H1 (cell line): ENCODE measurements around the gene ZFP1. TPM values are rescaled to one million over a fixed set of nuclear protein-coding genes. Genes with fewer than 3 reads are reported as not detected.

Experiments
- CTCF ChIA-PET: fragments of 300-600 bp; sonication (Branson Sonifier 250); formaldehyde crosslinking; loops from one replicate; lab custom pipeline; 2021; ENCODE audit not compliant: partially characterized antibody; lab: Charles Lee
- POLR2A ChIA-PET: fragments of 300-600 bp; sonication (Branson Sonifier 250); formaldehyde crosslinking; loops from one replicate; lab custom pipeline; 2021; ENCODE audit warnings: inconsistent platforms; ENCODE audit not compliant: partially characterized antibody; lab: Charles Lee
- DNase-seq, 2 experiments: peaks; one replicate each; pipeline versions ENCODE4 v3.0.0 to v3.0.0-alpha.2; 2010 to 2022; ENCODE audit warnings: low spot score in 2 of 2, low read depth in 1 of 2, mixed read lengths in 1 of 2
- FAIRE-seq: peaks from 2 replicates; lab custom pipeline; 2011; peaks lifted over from hg19 to GRCh38; lab: Jason Lieb, UNC
- H2AFZ ChIP-seq: 2 replicates; pipeline ENCODE4 v1.8.1; 2012; ENCODE audit warnings: low read length, inconsistent platforms
- H2AK5ac ChIP-seq: 2 replicates; pipeline ENCODE4 v1.6.1; 2013; ENCODE audit warnings: low read depth, low read length
- H2BK120ac ChIP-seq: replicated peaks from 2 replicates; pipeline ENCODE3; 2013; ENCODE audit warnings: low read depth, low read length, inconsistent platforms
- H2BK12ac ChIP-seq: 2 replicates; pipeline ENCODE4 v1.6.1; 2013; ENCODE audit warnings: low read depth, low read length
- H2BK15ac ChIP-seq: 2 replicates; pipeline ENCODE4 v1.6.1; 2013; ENCODE audit warnings: low read length
- H2BK20ac ChIP-seq: 2 replicates; pipeline ENCODE4 v1.6.1; 2013; ENCODE audit warnings: low read length
- H2BK5ac ChIP-seq: 2 replicates; pipeline ENCODE4 v1.6.1; 2013; ENCODE audit warnings: low read depth, low read length
- H3K14ac ChIP-seq: 2 replicates; pipeline ENCODE4 v1.6.1; 2013; ENCODE audit warnings: inconsistent platforms; ENCODE audit not compliant: insufficient read length
- H3K18ac ChIP-seq: 2 replicates; pipeline ENCODE4 v1.6.1; 2013; ENCODE audit warnings: low read length; ENCODE audit errors: extremely low read depth
- H3K23ac ChIP-seq: 2 replicates; pipeline ENCODE4 v1.6.1; 2013; ENCODE audit warnings: inconsistent platforms; ENCODE audit not compliant: insufficient read length
- H3K23me2 ChIP-seq: 2 replicates; pipeline ENCODE4 v1.6.1; 2013; ENCODE audit warnings: low read depth, low read length
- H3K27ac ChIP-seq: 2 replicates; pipeline ENCODE4 v1.6.1; 2011; ENCODE audit warnings: low read depth, low read length, inconsistent platforms
- H3K27me3 ChIP-seq, 4 experiments: replicated peaks in 1 of 4; 1 replicate in 1 of 4; 2 replicates in 3 of 4; pipeline versions ENCODE4 v1.6.1 to v1.8.1; 2011 to 2013; ENCODE audit warnings: low read length in 3 of 4, mild to moderate bottlenecking in 3 of 4, inconsistent platforms in 2 of 4, mixed read lengths in 2 of 4, moderate library complexity in 1 of 4; ENCODE audit not compliant: control insufficient read depth in 3 of 4, insufficient read depth in 3 of 4; ENCODE audit errors: extremely low read depth in 1 of 4
- H3K36me3 ChIP-seq, 4 experiments: 2 replicates each; pipeline versions ENCODE4 v1.6.1 to v1.8.1; 2011 to 2013; ENCODE audit warnings: mild to moderate bottlenecking in 4 of 4, low read length in 3 of 4, moderate library complexity in 2 of 4, control low read depth in 1 of 4, inconsistent platforms in 1 of 4; ENCODE audit not compliant: insufficient read depth in 4 of 4, control insufficient read depth in 2 of 4
- H3K4ac ChIP-seq: replicated peaks from 2 replicates; pipeline ENCODE3; 2013; ENCODE audit warnings: low read length, low read depth, mixed read lengths, inconsistent platforms; ENCODE audit not compliant: insufficient read length
- H3K4me1 ChIP-seq, 4 experiments: replicated peaks in 1 of 4; 1 replicate in 1 of 4; 2 replicates in 3 of 4; pipeline versions ENCODE4 v1.6.1 to v1.8.1; 2011 to 2013; ENCODE audit warnings: low read length in 3 of 4, inconsistent platforms in 2 of 4, mixed read lengths in 1 of 4; ENCODE audit not compliant: insufficient read depth in 4 of 4, control insufficient read depth in 3 of 4
- H3K4me2 ChIP-seq, 2 experiments: 2 replicates each; pipeline versions ENCODE4 v1.6.1 to v1.8.1; 2011 to 2013; ENCODE audit warnings: low read depth in 2 of 2, low read length in 2 of 2, control low read depth in 1 of 2, inconsistent platforms in 1 of 2, mild to moderate bottlenecking in 1 of 2; ENCODE audit not compliant: insufficient read depth in 1 of 2
- H3K4me3 ChIP-seq, 4 experiments: fragments of 200-600, 300-600 bp in 1 of 4; sonication (generic), shearing (Covaris generic), sonication (Bioruptor Twin) in 1 of 4; 2 replicates each; pipeline versions ENCODE4 v1.5.1 to v1.8.1; 2011 to 2016; ENCODE audit warnings: low read length in 4 of 4, low read depth in 3 of 4, control low read depth in 2 of 4, inconsistent platforms in 2 of 4, mild to moderate bottlenecking in 2 of 4, mixed read lengths in 1 of 4, moderate library complexity in 1 of 4; ENCODE audit not compliant: insufficient read depth in 2 of 4; ENCODE audit errors: extremely low read depth in 1 of 4
- H3K56ac ChIP-seq: replicated peaks from 2 replicates; pipeline ENCODE3; 2013; ENCODE audit warnings: low read depth, mild to moderate bottlenecking, mixed read lengths, low read length, inconsistent platforms; ENCODE audit not compliant: insufficient read length
- H3K79me1 ChIP-seq: 2 replicates; pipeline ENCODE4 v1.6.1; 2013; ENCODE audit warnings: low read depth, low read length, control low read depth
- H3K79me2 ChIP-seq, 2 experiments: 2 replicates each; pipeline versions ENCODE4 v1.6.1 to v1.8.1; 2012 to 2013; ENCODE audit warnings: low read length in 2 of 2, mild to moderate bottlenecking in 2 of 2, inconsistent platforms in 1 of 2; ENCODE audit not compliant: insufficient read depth in 2 of 2, control insufficient read depth in 1 of 2
- H3K9ac ChIP-seq, 4 experiments: replicated peaks in 1 of 4; 1 replicate in 1 of 4; 2 replicates in 3 of 4; pipeline versions ENCODE4 v1.6.1 to v1.8.1; 2011 to 2013; ENCODE audit warnings: low read depth in 3 of 4, low read length in 3 of 4, control low read depth in 2 of 4, mild to moderate bottlenecking in 2 of 4, moderate library complexity in 2 of 4, inconsistent platforms in 1 of 4; ENCODE audit errors: extremely low read depth in 1 of 4
- H3K9me3 ChIP-seq, 2 experiments: 2 replicates each; pipeline versions ENCODE4 v1.6.1 to v1.8.1; 2012 to 2013; ENCODE audit warnings: mild to moderate bottlenecking in 2 of 2, moderate library complexity in 2 of 2, control low read depth in 1 of 2, inconsistent platforms in 1 of 2, low read depth in 1 of 2, low read length in 1 of 2, mixed read lengths in 1 of 2; ENCODE audit not compliant: insufficient read depth in 2 of 2
- H4K20me1 ChIP-seq, 2 experiments: replicated peaks in 1 of 2; 2 replicates each; pipeline versions ENCODE3 to v1.8.1; 2011 to 2013; ENCODE audit warnings: inconsistent platforms in 2 of 2, low read length in 2 of 2, mild to moderate bottlenecking in 1 of 2; ENCODE audit not compliant: insufficient read depth in 2 of 2, control insufficient read depth in 1 of 2
- H4K5ac ChIP-seq: 2 replicates; pipeline ENCODE4 v1.6.1; 2013; ENCODE audit warnings: low read length, low read depth, mixed read lengths, inconsistent platforms; ENCODE audit not compliant: insufficient read length
- H4K8ac ChIP-seq: 2 replicates; pipeline ENCODE4 v1.8.0; 2013; ENCODE audit warnings: mild to moderate bottlenecking, moderate library complexity, low read length, inconsistent platforms; ENCODE audit not compliant: insufficient read depth; ENCODE audit errors: extremely low read depth
- H4K91ac ChIP-seq: replicated peaks from 2 replicates; pipeline ENCODE3; 2013; ENCODE audit warnings: low read length, mixed read lengths, inconsistent platforms; ENCODE audit not compliant: insufficient read length
- ASH2L ChIP-seq: fragments of 200-600, 300-600 bp; sonication (generic); IDR thresholded peaks from one replicate; pipeline ENCODE4 v1.7.1; 2017; ENCODE audit warnings: low read length
- BCL11A ChIP-seq, 2 experiments: IDR thresholded peaks; one replicate each; pipeline ENCODE4 v1.6.1; 2011; ENCODE audit warnings: low read depth in 2 of 2, low read length in 2 of 2, mild to moderate bottlenecking in 2 of 2
- CTBP2 ChIP-seq: IDR thresholded peaks from 2 replicates; pipeline ENCODE4 v1.7.0; 2011; ENCODE audit warnings: borderline replicate concordance, mild to moderate bottlenecking, moderate library complexity, mixed read lengths, low read length; ENCODE audit not compliant: insufficient read depth, insufficient read length
- EGR1 ChIP-seq: IDR thresholded peaks from 2 replicates; pipeline ENCODE4 v1.6.1; 2011; ENCODE audit warnings: low read depth, low read length, borderline replicate concordance
- MAFK ChIP-seq: IDR thresholded peaks from 2 replicates; pipeline ENCODE4 v1.6.1; 2012; ENCODE audit warnings: low read depth, mild to moderate bottlenecking, improper control_type of control experiment, low read length
- NANOG ChIP-seq: IDR thresholded peaks from 2 replicates; pipeline ENCODE4 v1.6.1; 2011; ENCODE audit warnings: low read length, low read depth, mild to moderate bottlenecking, inconsistent platforms; ENCODE audit not compliant: insufficient read depth, poor library complexity, severe bottlenecking
- NRF1 ChIP-seq: IDR thresholded peaks from 2 replicates; pipeline ENCODE4 v1.6.1; 2011; ENCODE audit warnings: mild to moderate bottlenecking, low read depth, low read length, improper control_type of control experiment
- PHF8 ChIP-seq: fragments of 200-600 bp; sonication (generic); conservative IDR thresholded peaks from 2 replicates; pipeline ENCODE4 v1.7.1; 2012; ENCODE audit warnings: low read depth, mild to moderate bottlenecking, inconsistent platforms, low read length, moderate library complexity
- POLR2A ChIP-seq, 2 experiments: IDR thresholded peaks; 1 replicate in 1 of 2; 2 replicates in 1 of 2; pipeline ENCODE4 v1.6.1; 2011; ENCODE audit warnings: low read depth in 2 of 2, low read length in 2 of 2, mild to moderate bottlenecking in 2 of 2; ENCODE audit errors: control extremely low read depth in 1 of 2
- POLR2AphosphoS5 ChIP-seq: IDR thresholded peaks from 2 replicates; pipeline ENCODE4 v1.6.1; 2011; ENCODE audit warnings: low read depth, low read length
- SRF ChIP-seq: IDR thresholded peaks from 2 replicates; pipeline ENCODE4 v1.6.1; 2011; ENCODE audit warnings: mild to moderate bottlenecking, low read depth, low read length, moderate library complexity
- TBP ChIP-seq: IDR thresholded peaks from 2 replicates; pipeline ENCODE4 v1.6.1; 2011; ENCODE audit warnings: low read depth, low read length, improper control_type of control experiment
- ZNF274 ChIP-seq: IDR thresholded peaks from 2 replicates; pipeline ENCODE4 v1.7.0; 2012; ENCODE audit warnings: low read length, borderline replicate concordance; ENCODE audit errors: extremely low read depth
- WGBS, 2 experiments: shearing (Covaris generic) in 1 of 2; methylation state at CpG; one replicate each; pipeline versions ENCODE4 v1.1.6 to v1.1.7; 2013 to 2015; ENCODE audit warnings: low lambda C conversion rate in 2 of 2, mixed read lengths in 2 of 2, inconsistent platforms in 1 of 2, low coverage in 1 of 2, missing lambda C conversion rate in 1 of 2; ENCODE audit not compliant: insufficient replicate concordance in 2 of 2, insufficient coverage in 1 of 2, insufficient read length in 1 of 2; ENCODE audit errors: extremely low coverage in 1 of 2, missing lambda C conversion rate in 1 of 2; 5-methylcytosine and 5-hydroxymethylcytosine counted together
- polyA plus RNA-seq, 7 experiments: library from polyadenylated mRNA; depleted of rRNA in 3 of 7; stranded (reverse) in 5 of 7; unstranded in 2 of 7; fragments of >200 nt in 5 of 7; fragments of 200-250 nt in 2 of 7; gene quantifications; 1 replicate in 5 of 7; 2 replicates in 1 of 7; 4 replicates in 1 of 7; pipeline versions ENCODE4 v1.2.1 to v1.2.3, GENCODE V29; 2011 to 2013; ENCODE audit warnings: missing spikeins in 2 of 7, mixed read lengths in 2 of 7
- total RNA-seq: library from RNA; stranded (reverse); fragmentation: NEBNext Ultra II Directional; extraction: Animal tissue kit (Norgen Biotek cat#: 25700); gene quantifications from 2 replicates; pipeline ENCODE4 v1.2.1, GENCODE V29; 2021
- TF ChIP-seq, protein P1 (sequence below): IDR thresholded peaks from 2 replicates; pipeline ENCODE4 v1.6.1; 2012; ENCODE audit warnings: inconsistent platforms

Gene ZFP1
- total and polyA plus RNA-seq, 2 of the 8 experiments (the other 6 are each of a cell fraction or from before 2014, with no cell fraction given), result 4.0 to 11.2 TPM

DNA sequence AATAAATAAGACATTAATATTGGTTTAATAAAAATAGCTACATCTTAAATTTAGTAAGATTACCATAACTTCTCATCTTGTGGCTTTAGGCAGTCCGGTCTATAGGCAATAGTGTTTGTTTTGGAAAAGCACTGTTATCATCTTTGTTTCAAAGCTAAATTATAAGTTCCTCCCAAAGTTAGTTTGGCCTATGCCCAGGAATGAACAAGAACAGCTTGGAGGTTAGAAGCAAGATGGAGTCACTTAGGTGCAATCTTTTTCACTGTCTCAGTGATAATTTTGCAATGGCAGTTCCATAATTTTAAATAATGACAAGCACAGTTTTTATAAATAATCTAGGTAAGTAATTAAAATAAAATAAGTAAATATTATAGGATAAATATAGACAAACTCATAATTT lies 25.7 kb upstream of the ZFP1 start:
- Histone ChIP-seq H3K27me3 (no peaks in the 10 kb centered on the region), H2AFZ (no peak overlapping the region), H2BK15ac (no peak overlapping the region), H4K91ac (no peak overlapping the region), H3K23ac (no peak overlapping the region), H4K5ac (no peak overlapping the region), H3K18ac (no peak overlapping the region), H3K9ac (no peak overlapping the region), H3K4me1 (peaks cover 4 to 9% (median 6%) of the 10 kb centered on the region in 4 experiments; a peak in 6 of 7 replicates), H4K8ac (no peak overlapping the region), H3K79me1 (no peaks in the 10 kb centered on the region), H3K4ac (no peak overlapping the region), H3K23me2 (no peaks in the 10 kb centered on the region), H2BK20ac (no peak overlapping the region), H3K36me3 (no peaks in the 10 kb centered on the region), H3K56ac (no peak overlapping the region), H3K27ac (no peak overlapping the region), H3K14ac (no peak overlapping the region), H3K4me3 (no peak overlapping the region), H2BK120ac (no peak overlapping the region), H2AK5ac (no peak overlapping the region), H3K9me3 (peaks cover 5 to 8% of the 10 kb centered on the region in 2 experiments; a peak in 3 of 4 replicates), H2BK5ac (no peak overlapping the region), H3K4me2 (no peak overlapping the region), H3K79me2 (no peaks in the 10 kb centered on the region), H2BK12ac (no peak overlapping the region), H4K20me1 (no peaks in the 10 kb centered on the region)
- POLR2A ChIA-PET, result interaction anchor here (0.6 to 5.7 kb wide), 4 partner anchors 9 to 25 kb away, joined by 3 to 37 read pairs (median 4); no protein-coding TSS in a partner anchor
- FAIRE-seq (no peak), DNase-seq (no peak)
- CTCF ChIA-PET, result interaction anchor here (0.6 to 16.3 kb wide), 8 partner anchors 8 to 419 kb away, joined by 3 to 171 read pairs (median 6); partner anchors contain the start of gene ZNRF1
- TF ChIP-seq CTBP2, result no peak
- TF ChIP-seq POLR2A (IDR thresholded peaks at IDR 0.05; ENCODE audit: control extremely low read depth in 1 of 2, low read depth in 2 of 2, low read length in 2 of 2), result no peak
- TF ChIP-seq ASH2L, result no peak
- no peak for TF ChIP-seq ZNF274
- no peak for TF ChIP-seq PHF8
- no peak for TF ChIP-seq TBP
- no peak for TF ChIP-seq NRF1
- no peak for TF ChIP-seq SRF
- TF ChIP-seq MAFK, result no peak
- TF ChIP-seq, protein P1, sequence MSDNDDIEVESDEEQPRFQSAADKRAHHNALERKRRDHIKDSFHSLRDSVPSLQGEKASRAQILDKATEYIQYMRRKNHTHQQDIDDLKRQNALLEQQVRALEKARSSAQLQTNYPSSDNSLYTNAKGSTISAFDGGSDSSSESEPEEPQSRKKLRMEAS, result no peak
- TF ChIP-seq EGR1, result no peak
- TF ChIP-seq NANOG, result no peak
- no peak for TF ChIP-seq POLR2AphosphoS5
- TF ChIP-seq BCL11A (IDR thresholded peaks at IDR 0.05; ENCODE audit: low read depth in 2 of 2, low read length in 2 of 2), result no peak
- 100% methylated on average over 1 of the region's 1 CpG; no CpG with 5 or more reads in 1 of the 2 experiments for WGBS, 2 experiments
